GM19035 (cell line): ENCODE data around the gene MPHOSPH9.

ENCODE experiments used
- ATAC-seq: cut with Tn5 transposase; IDR thresholded peaks from one replicate; pipeline ENCODE4 v1.9.1; 2021; ENCODE audit not compliant: unreplicated experiment

Gene MPHOSPH9

DNA sequence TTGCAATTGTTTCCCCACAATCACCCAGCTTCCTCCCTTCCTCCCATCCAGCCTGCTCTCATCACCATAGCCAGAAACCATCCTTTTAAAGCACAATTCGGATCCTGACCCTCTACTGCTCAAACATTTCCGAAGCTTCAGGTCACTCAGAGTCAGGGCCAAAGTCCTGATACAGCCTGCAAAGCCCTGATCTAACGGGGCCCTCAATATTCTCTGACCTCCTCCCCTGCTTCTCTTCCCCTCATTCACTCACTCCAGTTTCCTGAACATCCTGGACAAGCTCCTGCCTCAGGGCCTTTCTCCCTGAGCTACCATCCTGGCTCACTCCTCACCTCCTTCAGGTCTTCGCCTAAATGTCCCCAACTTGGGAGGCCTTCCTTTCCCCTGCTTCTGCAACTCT lies 128.1 kb downstream of the MPHOSPH9 start:
- ATAC-seq, result no peak
